Stimulated activated CD4-positive, alpha-beta T cell treated with anti-CD3 and anti-CD28 coated beads, Interleukin-15, amount 100 ng/mL, for 48 hours (primary cell): ENCODE measurements around the gene DEXI.
"Not testable (repeated sequence)": the region's sequence is repeated elsewhere in the genome, so short reads cannot be mapped to it uniquely, and the experiment has no call there.

Source experiments
- DNase-seq, 2 donors: peaks; one replicate each; pipeline ENCODE4 v3.0.0-alpha.2; 2020; ENCODE audit warnings: low read depth in 2 of 2

Gene DEXI

GRCh38 chr16:10926867-10927266 is 15.4 kb downstream of the DEXI start:
- no peak for DNase-seq

- DNase-seq = no peak
Observed at GRCh38 chr16:10926094-10926493, 16.2 kb downstream of the DEXI start.

DNA sequence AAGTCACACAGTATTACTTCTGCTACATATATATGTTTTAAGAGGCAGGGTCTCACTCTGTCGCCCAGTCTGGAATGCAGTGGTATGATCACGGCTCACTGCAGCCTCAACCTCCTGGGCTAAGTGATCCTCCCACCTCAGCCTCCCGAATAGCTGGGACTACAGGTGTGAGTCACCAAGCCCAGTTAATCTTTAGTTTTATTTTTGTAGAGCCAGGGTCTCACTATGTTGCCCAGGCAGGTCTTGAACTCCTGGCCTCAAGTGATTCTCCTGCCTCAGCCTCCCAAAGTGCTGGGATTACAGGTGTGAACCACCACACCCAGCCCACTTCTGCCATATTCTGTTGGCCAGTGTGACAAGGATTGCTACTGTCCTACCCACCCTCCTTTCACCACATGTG is 17.0 kb downstream of the DEXI start:
- DNase-seq = not testable (repeated sequence)

DNA sequence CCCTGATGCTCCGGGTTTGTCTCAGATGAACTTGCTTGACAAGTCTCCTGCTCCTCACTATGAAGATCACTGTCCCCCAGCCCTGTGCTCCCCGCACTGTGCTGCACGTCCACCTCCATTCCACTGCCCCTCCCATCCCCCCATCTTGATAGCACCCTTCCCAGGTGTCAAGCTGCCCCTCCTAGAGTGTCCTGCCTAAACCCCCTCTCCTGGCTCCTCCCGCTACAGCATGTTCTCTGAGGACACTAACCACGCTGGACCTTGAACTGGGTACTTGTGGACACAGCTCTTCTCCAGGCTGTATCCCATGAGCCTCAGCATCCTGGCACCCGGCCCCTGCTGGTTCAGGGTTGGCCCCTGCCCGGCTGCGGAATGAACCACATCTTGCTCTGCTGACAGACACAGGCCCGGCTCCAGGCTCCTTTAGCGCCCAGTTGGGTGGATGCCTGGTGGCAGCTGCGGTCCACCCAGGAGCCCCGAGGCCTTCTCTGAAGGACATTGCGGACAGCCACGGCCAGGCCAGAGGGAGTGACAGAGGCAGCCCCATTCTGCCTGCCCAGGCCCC is 18.5 kb downstream of the DEXI start:
- no peak for DNase-seq

DNA sequence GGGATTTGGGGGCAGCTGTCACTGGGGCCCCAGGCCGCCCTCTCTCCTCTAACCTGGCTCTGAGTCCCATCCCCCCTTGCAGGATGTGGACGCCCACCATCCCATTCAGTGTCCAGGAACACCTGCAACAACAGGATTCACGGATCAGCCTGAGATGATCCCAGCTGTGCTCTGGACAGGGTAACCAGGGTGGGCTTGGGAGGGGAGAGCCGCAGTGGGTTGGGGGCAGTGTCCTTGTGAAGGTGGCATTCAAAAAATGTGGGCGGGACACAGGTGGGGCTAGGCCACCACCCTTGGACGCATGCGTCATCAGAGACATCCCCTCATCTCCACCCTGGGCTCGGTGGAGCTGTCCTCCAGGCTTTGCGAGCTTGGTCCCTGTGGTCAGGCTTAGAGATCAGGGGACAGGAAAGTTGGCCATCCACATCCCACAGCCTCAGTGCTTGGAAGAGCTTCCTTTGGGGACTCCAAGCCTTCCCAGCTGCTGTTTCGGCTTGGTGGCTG is 19.1 kb downstream of the DEXI start:
- no peak for DNase-seq

DNA sequence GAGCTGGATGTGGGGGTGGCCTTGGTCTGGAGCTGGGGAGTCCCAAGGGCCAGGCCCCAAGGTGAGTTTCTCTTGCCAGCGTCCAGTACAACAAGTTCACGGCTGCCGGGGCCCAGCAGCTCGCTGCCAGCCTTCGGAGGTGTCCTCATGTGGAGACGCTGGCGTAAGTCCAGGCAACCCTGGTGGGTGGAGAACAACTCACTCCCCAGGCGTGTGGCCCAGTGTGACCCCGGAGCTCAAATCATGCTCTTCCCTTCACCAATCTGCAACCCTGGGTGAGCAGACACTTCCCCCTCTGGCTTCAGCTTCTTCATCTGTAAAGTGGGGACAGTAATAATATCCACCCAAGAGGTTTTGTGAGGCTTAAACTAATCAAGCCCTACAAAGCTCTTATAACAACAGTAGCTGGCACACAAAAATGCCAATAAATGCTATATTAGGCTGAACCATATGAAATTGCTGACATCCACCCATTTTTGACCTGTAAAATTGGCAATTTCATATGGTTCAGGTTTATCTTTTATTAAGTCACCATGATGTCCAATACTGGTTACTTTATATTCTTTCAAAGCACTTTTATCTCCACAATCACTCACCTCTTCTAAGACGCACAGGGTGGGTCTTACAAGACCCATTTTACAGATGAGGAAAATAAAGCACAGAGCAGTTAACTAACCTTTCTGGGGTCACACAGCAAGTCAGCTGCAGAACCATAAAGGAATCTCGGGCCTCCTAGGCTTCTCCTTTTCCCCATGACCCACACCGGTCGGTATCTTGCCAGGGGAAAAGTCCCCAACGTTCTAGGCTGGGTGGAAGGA is 19.7 kb downstream of the DEXI start:
- no peak for DNase-seq

DNA sequence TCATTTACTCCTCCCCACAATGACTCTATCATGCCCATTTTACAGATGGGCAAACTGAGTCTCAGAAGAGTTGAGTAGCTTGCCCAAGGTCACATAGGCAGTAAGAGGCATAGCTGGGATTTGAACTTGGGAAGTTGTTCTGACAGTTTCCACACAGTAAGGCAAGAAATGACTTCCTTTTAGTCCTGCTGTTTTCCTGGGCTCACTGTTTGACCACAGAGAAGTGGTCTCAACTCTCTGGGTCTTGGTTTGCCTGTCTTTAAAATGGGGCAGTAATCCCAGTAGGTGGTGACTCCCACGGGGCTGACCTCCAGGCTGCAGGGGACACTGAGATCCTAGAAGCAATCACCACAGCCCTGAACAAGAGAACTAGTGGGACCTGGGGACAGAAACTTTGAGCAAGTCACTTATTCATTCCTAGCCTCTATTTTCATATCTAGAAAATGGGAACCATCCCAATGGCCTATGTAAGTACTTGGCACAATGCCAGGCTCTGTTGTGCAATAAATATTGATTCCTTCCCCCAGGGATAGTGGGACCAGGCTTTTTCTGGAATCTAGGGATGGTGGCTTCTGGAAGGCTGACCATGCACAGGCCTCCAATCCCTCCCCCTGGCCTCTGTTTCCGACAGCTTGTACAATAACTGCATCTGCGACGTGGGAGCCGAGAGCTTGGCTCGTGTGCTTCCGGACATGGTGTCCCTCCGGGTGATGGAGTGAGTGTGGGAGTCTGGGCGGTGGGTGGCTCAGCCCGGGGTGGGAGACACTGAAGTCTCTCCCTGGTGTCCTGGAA is 20.5 kb downstream of the DEXI start:
- no peak for DNase-seq

GRCh38 chr16:10920726-10921427 is 21.4 kb downstream of the DEXI start:
- DNase-seq = no peak

DNA sequence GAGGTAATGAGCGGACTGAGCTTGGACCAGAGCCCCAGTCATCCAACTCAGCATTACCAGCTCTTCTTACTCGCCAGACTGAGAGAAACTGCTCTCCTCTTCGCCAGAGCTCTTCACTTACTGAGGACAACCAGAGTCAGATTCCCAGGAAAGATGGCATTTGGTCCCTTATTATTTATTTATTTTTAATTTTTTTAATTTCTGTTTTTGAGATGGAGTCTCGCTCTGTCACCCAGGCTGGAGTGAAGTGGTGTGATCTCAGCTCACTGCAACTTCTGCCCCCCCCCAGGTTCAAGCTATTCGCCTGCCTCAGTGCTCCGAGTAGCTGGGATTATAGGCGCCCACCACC is 23.3 kb downstream of the DEXI start:
- no peak for DNase-seq

DNA sequence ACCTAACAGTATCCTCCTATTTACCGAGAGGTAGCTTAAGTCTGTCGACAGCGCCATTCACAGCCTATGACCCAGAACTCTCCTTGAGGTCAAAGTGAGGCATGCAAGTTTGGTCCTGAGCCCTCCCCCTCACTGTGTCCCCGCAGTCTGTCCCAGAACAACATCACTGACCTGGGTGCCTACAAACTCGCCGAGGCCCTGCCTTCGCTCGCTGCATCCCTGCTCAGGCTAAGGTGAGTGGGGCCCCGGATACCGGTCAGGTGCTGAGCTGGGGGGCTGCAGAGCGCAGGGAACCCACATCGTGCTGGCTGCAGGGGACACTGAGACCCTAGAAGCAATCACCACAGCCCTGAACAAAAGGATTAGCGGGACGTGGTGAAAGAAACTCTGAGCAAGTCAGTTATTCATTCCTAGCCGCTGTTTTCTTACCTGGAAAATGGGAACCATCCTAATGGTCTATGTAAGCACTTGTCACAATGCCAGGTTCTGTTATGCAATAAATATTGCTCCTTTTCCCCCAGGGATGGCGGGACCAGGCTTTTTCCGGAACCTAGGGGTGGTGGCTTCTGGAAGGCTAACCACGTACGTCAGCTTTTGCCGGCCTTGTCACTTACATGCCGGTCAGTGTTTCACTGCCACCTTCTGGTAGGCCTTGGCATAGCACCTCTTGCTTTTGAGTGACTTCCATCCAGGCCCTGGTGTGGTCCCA is 23.8 kb downstream of the DEXI start:
- DNase-seq = peak; percentile 70 to 79

DNA sequence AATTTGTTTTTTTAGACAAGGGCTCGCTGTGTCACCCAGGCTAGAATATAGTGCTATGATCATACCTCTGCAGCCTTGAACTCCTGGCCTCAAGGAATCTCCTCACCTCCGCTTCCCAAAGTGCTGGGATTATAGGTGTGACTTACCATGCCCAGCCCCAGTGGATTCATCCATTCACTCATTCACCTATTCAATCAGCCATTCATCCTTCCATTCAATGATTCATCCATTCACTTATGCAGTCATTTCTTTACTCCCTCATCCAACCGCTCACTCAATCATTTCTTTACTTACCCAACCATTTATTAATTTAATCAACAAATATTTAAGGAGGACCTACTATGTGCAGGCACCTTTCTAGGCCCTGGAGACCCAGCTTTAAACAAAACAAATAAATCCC is 25.7 kb downstream of the DEXI start:
- no peak for DNase-seq

DNA sequence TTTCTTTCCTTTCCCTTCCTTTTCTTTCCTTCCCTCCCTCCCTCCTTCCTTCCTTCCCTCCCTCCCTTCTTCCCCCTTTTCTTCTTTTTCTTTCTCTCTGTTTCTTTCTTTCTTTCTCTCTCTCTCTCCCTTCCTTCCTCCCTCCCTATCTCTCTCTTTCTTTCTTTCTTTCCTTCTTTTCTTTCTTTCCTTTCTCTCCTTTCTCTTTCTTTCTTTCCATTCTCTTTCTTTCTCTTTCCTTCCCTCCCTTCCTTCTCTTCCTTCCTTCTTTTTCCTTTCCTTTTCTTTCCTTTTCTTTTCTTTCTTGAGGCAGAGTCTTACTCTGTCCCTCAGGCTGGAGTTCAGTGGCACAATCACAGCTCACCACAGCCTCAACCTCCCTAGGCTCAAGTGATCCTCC is 31.0 kb downstream of the DEXI start:
- no peak for DNase-seq

DNA sequence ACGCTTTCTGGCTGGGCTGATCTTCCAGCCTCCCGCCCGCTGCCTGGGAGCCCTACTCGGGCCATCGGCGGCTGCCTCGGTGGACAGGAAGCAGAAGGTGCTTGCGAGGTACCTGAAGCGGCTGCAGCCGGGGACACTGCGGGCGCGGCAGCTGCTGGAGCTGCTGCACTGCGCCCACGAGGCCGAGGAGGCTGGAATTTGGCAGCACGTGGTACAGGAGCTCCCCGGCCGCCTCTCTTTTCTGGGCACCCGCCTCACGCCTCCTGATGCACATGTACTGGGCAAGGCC is 34.6 kb downstream of the DEXI start:
- DNase-seq = no peak

- DNase-seq = no peak
Observed at GRCh38 chr16:10906914-10907756, 35.1 kb downstream of the DEXI start.

DNA sequence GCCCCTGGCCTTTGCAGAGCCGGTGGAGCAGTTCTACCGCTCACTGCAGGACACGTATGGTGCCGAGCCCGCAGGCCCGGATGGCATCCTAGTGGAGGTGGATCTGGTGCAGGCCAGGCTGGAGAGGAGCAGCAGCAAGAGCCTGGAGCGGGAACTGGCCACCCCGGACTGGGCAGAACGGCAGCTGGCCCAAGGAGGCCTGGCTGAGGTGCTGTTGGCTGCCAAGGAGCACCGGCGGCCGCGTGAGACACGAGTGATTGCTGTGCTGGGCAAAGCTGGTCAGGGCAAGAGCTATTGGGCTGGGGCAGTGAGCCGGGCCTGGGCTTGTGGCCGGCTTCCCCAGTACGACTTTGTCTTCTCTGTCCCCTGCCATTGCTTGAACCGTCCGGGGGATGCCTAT is 35.8 kb downstream of the DEXI start:
- no peak for DNase-seq

- no peak for DNase-seq
Observed at GRCh38 chr16:10902999-10903398, 39.3 kb downstream of the DEXI start.

DNA sequence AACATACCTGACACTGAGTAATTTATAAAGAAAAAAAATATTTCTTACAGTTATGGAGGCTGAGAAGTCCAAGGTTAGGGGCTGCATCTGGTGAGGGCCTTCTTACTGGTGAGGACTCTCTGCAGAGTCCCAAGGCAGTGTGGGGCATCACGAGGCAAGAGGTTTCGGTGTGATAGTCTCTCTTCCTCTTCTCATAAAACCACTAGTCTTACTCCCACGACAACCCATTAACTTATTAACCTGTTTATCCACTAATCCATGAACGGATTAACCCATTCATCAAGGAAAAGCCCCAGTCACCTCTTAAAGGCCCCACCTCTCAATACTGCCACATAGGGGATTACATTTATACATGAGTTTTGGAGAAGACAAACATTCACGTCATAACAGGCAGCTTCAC is 45.1 kb downstream of the DEXI start:
- DNase-seq = no peak

GRCh38 chr16:10896723-10897122 is 45.5 kb downstream of the DEXI start:
- no peak for DNase-seq

DNA sequence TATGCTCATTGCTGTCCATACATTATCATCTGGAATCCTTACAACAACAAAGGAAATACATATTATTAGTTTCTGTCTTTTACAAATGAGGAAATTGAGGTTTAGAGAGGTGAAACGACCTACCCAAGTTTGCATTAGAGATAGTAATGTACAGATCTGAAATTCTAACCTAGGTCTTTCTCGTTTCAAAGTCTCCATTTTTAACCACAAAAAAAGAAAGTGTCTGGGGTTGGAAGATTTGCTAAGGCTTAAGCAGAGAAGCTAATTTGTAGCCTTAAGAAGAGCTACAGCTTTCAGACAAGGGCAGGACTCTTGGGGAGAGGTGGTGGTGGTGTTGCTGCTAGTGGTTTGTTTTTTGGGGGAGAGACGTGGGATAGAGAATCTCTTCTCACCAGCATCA is 46.1 kb downstream of the DEXI start:
- no peak for DNase-seq

DNA sequence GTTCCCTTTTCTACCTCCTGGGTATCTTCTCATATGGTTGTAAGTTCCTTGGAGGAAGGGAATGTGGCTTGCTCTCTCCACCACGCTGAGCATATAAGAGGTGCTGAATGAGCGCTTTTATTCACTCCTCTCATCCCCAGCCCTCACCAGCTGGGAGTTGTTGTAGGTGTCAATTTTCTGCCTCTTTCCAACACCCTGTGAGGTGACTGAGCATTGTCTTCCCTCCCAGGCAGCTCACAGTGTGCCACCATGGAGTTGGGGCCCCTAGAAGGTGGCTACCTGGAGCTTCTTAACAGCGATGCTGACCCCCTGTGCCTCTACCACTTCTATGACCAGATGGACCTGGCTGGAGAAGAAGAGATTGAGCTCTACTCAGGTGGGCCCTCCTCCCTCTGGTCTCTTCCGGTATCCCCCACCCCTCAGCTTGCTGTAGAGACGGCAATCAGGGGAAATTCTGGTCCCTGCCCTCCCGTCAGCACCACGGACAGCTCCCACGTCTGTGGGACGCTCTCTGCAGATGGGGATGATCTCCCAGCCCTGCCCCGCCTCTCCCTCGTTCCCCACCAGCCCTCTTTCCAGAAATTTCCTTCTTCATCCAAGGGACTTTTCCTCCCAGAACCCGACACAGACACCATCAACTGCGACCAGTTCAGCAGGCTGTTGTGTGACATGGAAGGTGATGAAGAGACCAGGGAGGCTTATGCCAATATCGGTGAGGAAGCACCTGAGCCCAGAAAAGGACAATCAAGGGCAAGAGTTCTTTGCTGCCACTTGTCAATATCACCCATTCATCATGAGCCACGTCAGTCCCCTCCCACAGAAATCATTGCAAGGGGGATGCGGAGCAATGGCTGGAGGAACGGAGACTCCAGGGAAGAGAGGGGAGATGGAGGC is 47.0 kb downstream of the DEXI start:
- DNase-seq = peak in 1 of 2 donors; percentile 21
